ENCODE data around the gene TSC22D2. TPM values are rescaled to one million over a fixed set of nuclear protein-coding genes. Genes with fewer than 3 reads are reported as not detected.

The TSC22D2 gene
- total and polyA plus RNA-seq, 2 donors (not counting 3 experiments of a cell fraction or from before 2014, with no cell fraction given) = 7.6 to 43.9 TPM

- TF ChIP-seq MAX (IDR thresholded peaks at IDR 0.05; ENCODE audit: insufficient read depth, insufficient read length) = no peak
- no peak for TF ChIP-seq EZH2 (IDR thresholded peaks at IDR 0.05; ENCODE audit: borderline replicate concordance, low read depth, low read length, severe bottlenecking)
- no peak for TF ChIP-seq JUN (IDR thresholded peaks at IDR 0.05; ENCODE audit: borderline replicate concordance, insufficient read depth, insufficient read length, low read depth)
- no peak for TF ChIP-seq MYC (IDR thresholded peaks at IDR 0.05; ENCODE audit: low read depth, low read length)
- TF ChIP-seq CTCF (IDR thresholded peaks at IDR 0.05; ENCODE audit: extremely low read depth in 1 of 2, insufficient read depth in 1 of 2, low read depth in 1 of 2, low read length in 2 of 2) = no peak
- no peak for TF ChIP-seq FOS (IDR thresholded peaks at IDR 0.05; ENCODE audit: borderline replicate concordance, insufficient read depth, low read length)
- TF ChIP-seq GATA2 (IDR thresholded peaks at IDR 0.05; ENCODE audit: insufficient read depth, insufficient read length, low read depth, low read length) = no peak
- TF ChIP-seq POLR2A (IDR thresholded peaks at IDR 0.05; ENCODE audit: low read depth, low read length) = no peak
- no peak for TF ChIP-seq POLR2AphosphoS5 (IDR thresholded peaks at IDR 0.05; ENCODE audit: insufficient read depth, low read depth, low read length)
- Histone ChIP-seq H3K4me3 (replicated peaks in 1 of 3; ENCODE audit: insufficient read depth in 1 of 3, low read depth in 1 of 3, low read length in 3 of 3) (no peak overlapping the region), H4K20me1 (replicated peaks; ENCODE audit: control insufficient read depth, extremely low read depth, insufficient read depth, low read length) (peaks cover 3% of the 10 kb centered on the region), H3K9ac (replicated peaks; ENCODE audit: extremely low read depth, insufficient read depth, low read length) (no peak overlapping the region), H3K9me3 (replicated peaks; ENCODE audit: control insufficient read depth, insufficient read depth, low read length) (no peaks in the 10 kb centered on the region), H3K27ac (ENCODE audit: insufficient read depth, low read depth, low read length) (no peak overlapping the region), H3K4me1 (ENCODE audit: control insufficient read depth, extremely low read depth, insufficient read depth, low read length) (peaks cover 49% of the 10 kb centered on the region), H3K79me2 (ENCODE audit: control insufficient read depth, insufficient read depth, low read length) (peaks cover 75% of the 10 kb centered on the region), H3K4me2 (ENCODE audit: insufficient read depth, low read length) (no peak overlapping the region), H3K27me3 (ENCODE audit: control insufficient read depth in 2 of 2, insufficient read depth in 2 of 2, low read length in 2 of 2) (no peaks in the 10 kb centered on the region), H3K36me3 (ENCODE audit: control insufficient read depth in 2 of 2, extremely low read depth in 1 of 2, insufficient read depth in 2 of 2, low read length in 2 of 2) (no peaks in the 10 kb centered on the region), H3K9me1 (replicated peaks; ENCODE audit: control insufficient read depth, extremely low read depth, insufficient read depth, low read length) (no peaks in the 10 kb centered on the region), H2AFZ (ENCODE audit: low read depth, low read length) (no peak overlapping the region)
- dilution Hi-C loops (cut with MboI; ENCODE audit: extremely low pct_ligation_motif_present, low sequenced_read_pairs) (no loop called here), intact Hi-C loops (cut with micrococcal nuclease) (no loop called here)
- no TSS peak for BruUV-seq (replicated peaks)
- ChIA-PET CTCF (interaction anchor here (1.3 kb wide), 1 partner anchor 44 kb away, joined by 4 read pairs; no protein-coding TSS in a partner anchor), POLR2A (no interaction called here)
- FAIRE-seq (no peak), DNase-seq (ENCODE audit: low read depth, low spot score) (peak; percentile 11)
Measured at GRCh38 chr3:150451329-150452048, 43.4 kb downstream of the TSC22D2 start.

All from endothelial cell of umbilical vein (primary cell).